Liver (tissue), 9 donors: Measurements from ENCODE around the gene CARD11. TPM values are rescaled to one million over a fixed set of nuclear protein-coding genes. Genes with fewer than 3 reads are reported as not detected.

Experiments
- DNase-seq: peaks from one replicate; pipeline ENCODE4 v3.0.0-alpha.2; 2017; ENCODE audit warnings: low spot score
- H3K27ac ChIP-seq, 2 donors: one replicate each; pipeline ENCODE4 v1.7.0; 2013; ENCODE audit warnings: inconsistent platforms in 2 of 2, low read length in 2 of 2, control low read depth in 1 of 2, low read depth in 1 of 2, mild to moderate bottlenecking in 1 of 2
- H3K27me3 ChIP-seq, 4 donors: one replicate each; pipeline versions ENCODE4 v1.6.1 to v1.7.0; 2013; ENCODE audit warnings: low read length in 3 of 4, inconsistent platforms in 1 of 4, mild to moderate bottlenecking in 1 of 4, moderate library complexity in 1 of 4; ENCODE audit not compliant: control insufficient read depth in 4 of 4, insufficient read depth in 4 of 4
- H3K36me3 ChIP-seq, 4 donors: one replicate each; pipeline versions ENCODE4 v1.6.1 to v1.7.0; 2013; ENCODE audit warnings: low read length in 3 of 4, mild to moderate bottlenecking in 3 of 4, low read depth in 1 of 4, moderate library complexity in 1 of 4; ENCODE audit not compliant: control insufficient read depth in 4 of 4, insufficient read depth in 3 of 4
- H3K4me1 ChIP-seq, 4 donors: one replicate each; pipeline versions ENCODE4 v1.6.1 to v1.7.0; 2013; ENCODE audit warnings: low read length in 3 of 4, mild to moderate bottlenecking in 3 of 4, moderate library complexity in 1 of 4; ENCODE audit not compliant: control insufficient read depth in 4 of 4, insufficient read depth in 4 of 4
- H3K4me3 ChIP-seq, 3 donors: one replicate each; pipeline versions ENCODE4 v1.6.1 to v1.7.0; 2013; ENCODE audit warnings: low read length in 3 of 3, control low read depth in 1 of 3, low read depth in 1 of 3, mild to moderate bottlenecking in 1 of 3
- H3K9ac ChIP-seq, 2 donors: one replicate each; pipeline ENCODE4 v1.7.0; 2013; ENCODE audit warnings: low read length in 2 of 2, mild to moderate bottlenecking in 2 of 2, moderate library complexity in 2 of 2, control low read depth in 1 of 2, low read depth in 1 of 2
- H3K9me3 ChIP-seq, 4 donors: one replicate each; pipeline versions ENCODE4 v1.6.1 to v1.7.0; 2013; ENCODE audit warnings: low read length in 3 of 4; ENCODE audit not compliant: control insufficient read depth in 4 of 4
- FOXA1 ChIP-seq: IDR thresholded peaks from 2 replicates; pipeline ENCODE4 v1.6.1; 2016; ENCODE audit warnings: antibody characterized with exemption
- FOXA2 ChIP-seq: IDR thresholded peaks from 2 replicates; pipeline ENCODE4 v1.6.1; 2016; ENCODE audit warnings: antibody characterized with exemption
- HNF4G ChIP-seq: IDR thresholded peaks from 2 replicates; pipeline ENCODE4 v1.6.1; 2016; ENCODE audit warnings: antibody characterized with exemption
- JUND ChIP-seq, 2 donors: IDR thresholded peaks; 2 replicates each; pipeline ENCODE4 v1.6.1; 2016; ENCODE audit warnings: antibody characterized with exemption in 2 of 2
- RAD21 ChIP-seq, 2 donors: IDR thresholded peaks; 2 replicates each; pipeline ENCODE4 v1.6.1; 2016; ENCODE audit warnings: antibody characterized with exemption in 2 of 2, mild to moderate bottlenecking in 2 of 2
- YY1 ChIP-seq: IDR thresholded peaks from 2 replicates; pipeline ENCODE4 v1.6.1; 2016; ENCODE audit warnings: antibody characterized with exemption, mild to moderate bottlenecking
- ZBTB33 ChIP-seq: IDR thresholded peaks from 2 replicates; pipeline ENCODE4 v1.6.1; 2016; ENCODE audit warnings: antibody characterized with exemption
- WGBS: extraction: QIAGEN DNeasy Blood & Tissue Kit; methylation state at CpG from one replicate; pipeline ENCODE4 v1.1.7; 2013; 5-methylcytosine and 5-hydroxymethylcytosine counted together
- polyA plus RNA-seq, 2 donors: library from polyadenylated mRNA; stranded (reverse) in 1 of 2; unstranded in 1 of 2; fragments of 200-250 nt in 1 of 2; fragments of >200 nt in 1 of 2; fragmentation: Nextera tagmentation in 1 of 2; extraction: Ambion mirVana in 1 of 2; gene quantifications; one replicate each; pipeline versions ENCODE4 v1.2.1 to v1.2.3, GENCODE V29; 2013 to 2015
- total RNA-seq, 2 donors: library from RNA; depleted of rRNA; stranded (reverse); fragments of >200 nt; gene quantifications; one replicate each; pipeline ENCODE4 v1.2.3, GENCODE V29; 2014
- TF ChIP-seq, protein P1 (sequence below): IDR thresholded peaks from 2 replicates; pipeline ENCODE4 v1.6.1; 2016; ENCODE audit warnings: antibody characterized with exemption, mild to moderate bottlenecking
- TF ChIP-seq, protein P2 (sequence below): IDR thresholded peaks from 2 replicates; pipeline ENCODE4 v1.6.1; 2016; ENCODE audit warnings: antibody characterized with exemption
- TF ChIP-seq, protein P3 (sequence below): fragments of 150-350 bp; IDR thresholded peaks from 2 replicates; pipeline ENCODE4 v1.5.1; 2017; ENCODE audit warnings: improper control_type of control experiment, low read depth, low read length; ENCODE audit not compliant: missing input control
- donor health status: healthy.
- donor health status: healthy.
- donor health status: healthy.
- donor health status: healthy.
- donor health status: healthy.

The CARD11 gene
- total and polyA plus RNA-seq, 4 donors = 0.42 to 1.3 (median 0.83) TPM

DNA sequence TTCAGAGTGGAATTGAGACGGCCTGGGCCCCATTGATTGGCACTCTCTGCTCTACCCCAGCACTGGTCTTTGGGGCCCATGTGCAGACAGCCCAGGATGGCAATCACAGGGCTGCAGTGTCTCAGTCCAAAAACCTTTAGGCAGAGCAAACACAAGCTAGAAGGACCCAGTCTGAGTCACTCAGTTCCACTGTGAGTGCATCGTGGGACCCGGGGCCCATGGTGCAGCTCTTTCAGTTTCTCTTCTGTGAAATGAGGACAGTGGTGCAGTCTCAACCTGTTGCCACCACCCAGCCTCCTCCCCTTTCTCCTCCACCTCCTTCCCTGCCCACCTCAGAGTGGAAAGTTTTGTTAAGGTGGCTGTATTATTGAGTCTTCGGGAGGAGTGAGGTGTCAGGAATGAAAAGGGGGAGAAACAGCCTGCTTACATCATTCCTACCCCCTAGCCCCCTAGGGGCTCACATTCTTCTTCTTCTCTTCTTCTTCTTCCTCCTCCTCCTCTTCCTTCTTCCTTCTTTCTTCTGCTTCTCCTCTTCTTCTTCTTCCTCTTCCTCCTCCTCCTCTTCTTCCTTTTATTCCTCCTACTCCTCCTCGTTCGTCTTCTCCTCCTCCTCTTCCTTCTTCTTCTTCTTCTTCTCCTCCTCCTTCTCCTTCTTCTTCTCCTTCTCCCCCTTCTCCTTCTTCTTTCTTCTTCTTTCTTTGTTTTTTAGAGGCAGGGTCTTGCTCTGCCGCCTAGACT, 19.5 kb upstream of the CARD11 start:
- H3K9me3 ChIP-seq = peaks cover 0 to 2% (median 0%) of the 10 kb centered on the region in 4 donors
- 66% methylated on average over 7 of the region's 7 CpGs for WGBS
- H3K9ac ChIP-seq = no peak overlapping the region
- DNase-seq = no peak
- H3K4me3 ChIP-seq = no peak overlapping the region
- TF ChIP-seq JUND (IDR thresholded peaks at IDR 0.05) (no peak), RAD21 (IDR thresholded peaks at IDR 0.05) (no peak), ZBTB33 (no peak), YY1 (no peak), FOXA2 (no peak)
- TF ChIP-seq, protein P1, sequence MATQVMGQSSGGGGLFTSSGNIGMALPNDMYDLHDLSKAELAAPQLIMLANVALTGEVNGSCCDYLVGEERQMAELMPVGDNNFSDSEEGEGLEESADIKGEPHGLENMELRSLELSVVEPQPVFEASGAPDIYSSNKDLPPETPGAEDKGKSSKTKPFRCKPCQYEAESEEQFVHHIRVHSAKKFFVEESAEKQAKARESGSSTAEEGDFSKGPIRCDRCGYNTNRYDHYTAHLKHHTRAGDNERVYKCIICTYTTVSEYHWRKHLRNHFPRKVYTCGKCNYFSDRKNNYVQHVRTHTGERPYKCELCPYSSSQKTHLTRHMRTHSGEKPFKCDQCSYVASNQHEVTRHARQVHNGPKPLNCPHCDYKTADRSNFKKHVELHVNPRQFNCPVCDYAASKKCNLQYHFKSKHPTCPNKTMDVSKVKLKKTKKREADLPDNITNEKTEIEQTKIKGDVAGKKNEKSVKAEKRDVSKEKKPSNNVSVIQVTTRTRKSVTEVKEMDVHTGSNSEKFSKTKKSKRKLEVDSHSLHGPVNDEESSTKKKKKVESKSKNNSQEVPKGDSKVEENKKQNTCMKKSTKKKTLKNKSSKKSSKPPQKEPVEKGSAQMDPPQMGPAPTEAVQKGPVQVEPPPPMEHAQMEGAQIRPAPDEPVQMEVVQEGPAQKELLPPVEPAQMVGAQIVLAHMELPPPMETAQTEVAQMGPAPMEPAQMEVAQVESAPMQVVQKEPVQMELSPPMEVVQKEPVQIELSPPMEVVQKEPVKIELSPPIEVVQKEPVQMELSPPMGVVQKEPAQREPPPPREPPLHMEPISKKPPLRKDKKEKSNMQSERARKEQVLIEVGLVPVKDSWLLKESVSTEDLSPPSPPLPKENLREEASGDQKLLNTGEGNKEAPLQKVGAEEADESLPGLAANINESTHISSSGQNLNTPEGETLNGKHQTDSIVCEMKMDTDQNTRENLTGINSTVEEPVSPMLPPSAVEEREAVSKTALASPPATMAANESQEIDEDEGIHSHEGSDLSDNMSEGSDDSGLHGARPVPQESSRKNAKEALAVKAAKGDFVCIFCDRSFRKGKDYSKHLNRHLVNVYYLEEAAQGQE = no peak
- TF ChIP-seq, protein P2, sequence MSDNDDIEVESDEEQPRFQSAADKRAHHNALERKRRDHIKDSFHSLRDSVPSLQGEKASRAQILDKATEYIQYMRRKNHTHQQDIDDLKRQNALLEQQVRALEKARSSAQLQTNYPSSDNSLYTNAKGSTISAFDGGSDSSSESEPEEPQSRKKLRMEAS = no peak
- TF ChIP-seq, protein P3, sequence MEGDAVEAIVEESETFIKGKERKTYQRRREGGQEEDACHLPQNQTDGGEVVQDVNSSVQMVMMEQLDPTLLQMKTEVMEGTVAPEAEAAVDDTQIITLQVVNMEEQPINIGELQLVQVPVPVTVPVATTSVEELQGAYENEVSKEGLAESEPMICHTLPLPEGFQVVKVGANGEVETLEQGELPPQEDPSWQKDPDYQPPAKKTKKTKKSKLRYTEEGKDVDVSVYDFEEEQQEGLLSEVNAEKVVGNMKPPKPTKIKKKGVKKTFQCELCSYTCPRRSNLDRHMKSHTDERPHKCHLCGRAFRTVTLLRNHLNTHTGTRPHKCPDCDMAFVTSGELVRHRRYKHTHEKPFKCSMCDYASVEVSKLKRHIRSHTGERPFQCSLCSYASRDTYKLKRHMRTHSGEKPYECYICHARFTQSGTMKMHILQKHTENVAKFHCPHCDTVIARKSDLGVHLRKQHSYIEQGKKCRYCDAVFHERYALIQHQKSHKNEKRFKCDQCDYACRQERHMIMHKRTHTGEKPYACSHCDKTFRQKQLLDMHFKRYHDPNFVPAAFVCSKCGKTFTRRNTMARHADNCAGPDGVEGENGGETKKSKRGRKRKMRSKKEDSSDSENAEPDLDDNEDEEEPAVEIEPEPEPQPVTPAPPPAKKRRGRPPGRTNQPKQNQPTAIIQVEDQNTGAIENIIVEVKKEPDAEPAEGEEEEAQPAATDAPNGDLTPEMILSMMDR = no peak
- no peaks in the 10 kb centered on the region for H3K27me3 ChIP-seq
- no peak overlapping the region for H3K27ac ChIP-seq
- no peaks in the 10 kb centered on the region for H3K36me3 ChIP-seq
- H3K4me1 ChIP-seq = no peaks in the 10 kb centered on the region

DNA sequence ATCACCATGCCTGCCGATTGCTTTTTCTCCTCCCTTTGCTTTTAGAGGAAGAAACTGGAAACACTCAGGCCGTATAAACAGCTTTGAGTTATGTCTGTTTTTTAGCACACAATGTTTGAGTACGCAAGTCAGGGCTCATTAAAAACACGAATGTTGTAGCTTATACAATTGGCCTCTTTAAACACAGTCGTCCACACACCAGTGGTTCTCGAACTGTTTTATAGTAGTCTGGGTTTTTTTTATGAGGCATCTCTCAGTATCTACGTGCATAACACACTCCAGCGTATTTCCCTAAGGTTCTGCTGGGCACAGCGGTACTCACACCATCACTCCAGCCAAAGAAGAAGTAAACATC, 13.4 kb upstream of the CARD11 start:
- Histone ChIP-seq H3K36me3 (no peaks in the 10 kb centered on the region), H3K4me3 (no peak overlapping the region), H3K27me3 (no peaks in the 10 kb centered on the region), H3K9ac (no peak overlapping the region), H3K9me3 (peaks cover 0 to 7% (median 3%) of the 10 kb centered on the region in 4 donors), H3K4me1 (no peaks in the 10 kb centered on the region), H3K27ac (no peak overlapping the region)
- no peak for DNase-seq
- TF ChIP-seq HNF4G (no peak), FOXA1 (no peak), ZBTB33 (no peak), FOXA2 (no peak)
- 47% methylated on average over 9 of the region's 9 CpGs for WGBS
